ENCODE data around the gene TNFAIP8L3.
"Not testable (repeated sequence)": the region's sequence is repeated elsewhere in the genome, so short reads cannot be mapped to it uniquely, and the experiment has no call there.

The TNFAIP8L3 gene

GRCh38 chr15:51051776-51052175 lies 42.9 kb downstream of the TNFAIP8L3 start:
- DNase-seq = no peak

GRCh38 chr15:51049081-51049480 lies 45.6 kb downstream of the TNFAIP8L3 start:
- no peak for DNase-seq

GRCh38 chr15:51048308-51048707 lies 46.4 kb downstream of the TNFAIP8L3 start:
- DNase-seq = no peak

DNA sequence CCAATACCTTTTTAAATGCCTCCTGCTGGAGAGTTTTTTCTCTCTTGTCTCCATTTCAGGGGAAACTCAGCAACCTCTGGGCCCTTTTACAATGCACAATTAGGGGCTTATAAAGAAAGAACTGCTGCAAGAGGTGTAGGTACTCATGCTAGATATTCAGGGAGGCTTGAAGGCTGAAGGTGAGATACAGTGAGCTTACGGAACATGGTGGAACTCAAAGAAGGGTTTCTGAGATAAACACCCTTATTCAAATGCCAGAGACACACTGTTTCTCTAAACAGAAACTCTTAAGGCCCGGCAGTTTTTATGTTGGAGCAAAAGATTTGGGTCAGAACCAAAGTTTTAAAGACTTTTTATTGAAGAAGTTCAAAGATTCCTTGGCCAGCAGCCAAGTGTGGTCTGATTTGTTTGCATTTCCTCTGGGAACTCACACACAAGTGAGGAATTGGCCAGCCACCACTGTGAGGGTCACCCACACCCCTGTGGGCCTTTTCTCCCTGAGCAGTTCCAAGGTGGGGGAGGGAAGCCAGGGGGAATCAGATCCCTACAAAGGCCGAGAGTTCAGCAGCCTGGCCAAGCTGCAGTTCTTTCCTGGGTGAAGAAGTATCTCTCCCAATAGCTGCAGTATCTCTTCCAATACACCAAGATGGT lies 47.8 kb downstream of the TNFAIP8L3 start:
- peak; percentile 35 for DNase-seq

DNA sequence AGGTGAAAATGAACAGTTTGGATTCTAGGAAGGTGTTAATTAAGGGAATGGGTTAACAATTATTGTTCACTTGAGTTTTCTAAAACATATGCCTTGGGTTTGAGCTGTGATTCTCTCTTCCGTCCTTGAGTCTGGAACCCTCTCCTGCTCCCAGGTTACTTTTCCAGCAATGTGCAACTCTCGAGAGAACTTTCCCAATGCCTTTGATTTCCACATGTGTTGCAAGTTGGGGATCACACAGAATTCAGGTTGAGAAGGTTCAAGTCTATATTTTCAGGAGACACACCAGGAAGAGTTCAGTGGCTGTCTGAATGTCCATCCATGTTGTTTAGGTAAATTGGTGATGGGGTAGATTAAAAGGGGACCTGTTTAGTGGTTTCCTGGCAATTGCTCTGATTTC lies 48.7 kb downstream of the TNFAIP8L3 start:
- DNase-seq = no peak

DNA sequence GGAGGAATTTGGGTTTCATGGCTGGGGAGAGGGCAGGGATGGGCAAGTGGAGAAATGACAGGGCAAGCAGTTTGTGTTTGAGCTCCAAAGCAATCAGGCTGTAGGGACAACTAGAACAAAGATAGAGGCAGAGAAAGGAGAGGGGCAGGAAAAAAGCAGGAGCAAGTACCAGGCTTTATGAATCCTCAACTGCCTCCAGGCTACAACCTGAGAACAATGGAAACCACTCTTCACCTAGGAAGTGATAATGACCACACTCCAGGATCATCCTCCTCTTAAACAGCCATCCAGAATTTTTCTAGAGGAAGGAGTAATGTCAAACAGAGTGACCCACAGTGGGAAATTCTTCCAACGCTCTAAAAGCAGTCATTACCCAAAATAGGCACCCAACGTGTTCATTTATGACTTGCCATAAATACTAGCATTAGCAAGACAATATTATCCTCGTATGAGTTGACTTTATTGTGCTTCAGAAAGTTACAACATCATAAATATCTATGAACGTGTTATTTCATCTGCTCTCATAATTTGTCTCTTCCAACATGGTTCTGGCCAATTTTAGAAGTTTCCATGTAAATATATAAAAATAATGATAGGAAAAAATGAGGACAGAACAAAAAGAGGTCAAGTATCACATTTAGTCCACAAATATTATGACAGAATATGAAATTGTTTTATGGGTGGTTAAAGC lies 50.5 kb downstream of the TNFAIP8L3 start:
- DNase-seq = no peak

GRCh38 chr15:51038974-51039319 lies 55.8 kb downstream of the TNFAIP8L3 start:
- DNase-seq = no peak

DNA sequence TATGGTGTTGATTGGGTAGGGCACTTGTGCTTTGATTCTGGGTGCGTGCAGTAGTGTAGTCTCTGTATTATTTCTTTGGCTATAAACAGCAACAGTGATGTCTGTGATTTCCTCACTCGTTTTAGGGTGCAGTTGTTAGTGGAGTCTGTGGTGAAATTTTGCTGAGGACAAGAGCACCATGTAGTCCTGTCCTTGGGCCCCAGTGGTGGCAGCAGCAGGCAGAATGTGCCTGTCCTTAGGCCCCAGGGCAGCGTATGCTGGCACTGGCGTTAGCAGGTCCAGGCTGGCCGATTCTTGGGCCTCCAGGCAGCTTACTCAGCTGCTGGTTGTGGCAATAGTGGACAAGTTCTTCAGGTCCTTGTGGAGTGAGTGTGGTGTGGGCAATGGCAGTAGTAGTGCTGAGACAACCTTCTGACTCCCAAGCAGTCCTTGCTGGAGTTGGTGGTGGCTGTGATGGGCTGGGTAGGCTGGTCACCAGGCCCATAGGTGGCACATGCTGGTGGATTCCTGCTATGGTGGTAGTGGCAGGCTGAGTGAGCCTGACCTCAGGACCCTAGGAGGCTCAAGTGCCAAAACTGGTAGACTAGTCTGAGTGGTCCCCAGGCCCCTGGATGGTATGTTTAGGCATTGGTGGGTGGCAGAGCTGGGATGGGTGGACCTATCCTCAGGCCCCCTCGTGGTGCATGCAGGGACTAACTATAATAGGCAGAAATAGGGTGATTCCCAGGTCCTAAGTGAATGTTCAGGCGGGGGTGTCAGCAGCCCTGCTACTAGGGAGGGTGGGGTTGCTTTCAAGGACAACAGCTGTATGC lies 56.3 kb downstream of the TNFAIP8L3 start:
- DNase-seq = no peak

DNA sequence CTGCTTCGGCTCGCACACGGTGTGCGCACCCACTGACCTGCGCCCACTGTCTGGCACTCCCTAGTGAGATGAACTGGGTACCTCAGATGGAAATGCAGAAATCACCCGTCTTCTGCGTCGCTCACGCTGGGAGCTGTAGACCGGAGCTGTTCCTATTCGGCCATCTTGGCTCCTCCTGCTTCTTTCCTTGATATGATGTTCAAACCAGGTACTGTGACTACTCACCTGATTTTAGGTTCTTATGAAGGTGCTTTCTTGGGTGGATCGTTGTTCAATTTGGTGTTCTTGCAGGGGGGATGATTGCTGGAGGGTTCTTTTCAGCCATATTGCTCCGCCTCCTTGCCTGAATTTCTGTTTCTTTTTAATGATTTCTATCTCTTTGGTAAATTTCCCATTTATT lies 57.2 kb downstream of the TNFAIP8L3 start:
- not testable (repeated sequence) for DNase-seq

DNA sequence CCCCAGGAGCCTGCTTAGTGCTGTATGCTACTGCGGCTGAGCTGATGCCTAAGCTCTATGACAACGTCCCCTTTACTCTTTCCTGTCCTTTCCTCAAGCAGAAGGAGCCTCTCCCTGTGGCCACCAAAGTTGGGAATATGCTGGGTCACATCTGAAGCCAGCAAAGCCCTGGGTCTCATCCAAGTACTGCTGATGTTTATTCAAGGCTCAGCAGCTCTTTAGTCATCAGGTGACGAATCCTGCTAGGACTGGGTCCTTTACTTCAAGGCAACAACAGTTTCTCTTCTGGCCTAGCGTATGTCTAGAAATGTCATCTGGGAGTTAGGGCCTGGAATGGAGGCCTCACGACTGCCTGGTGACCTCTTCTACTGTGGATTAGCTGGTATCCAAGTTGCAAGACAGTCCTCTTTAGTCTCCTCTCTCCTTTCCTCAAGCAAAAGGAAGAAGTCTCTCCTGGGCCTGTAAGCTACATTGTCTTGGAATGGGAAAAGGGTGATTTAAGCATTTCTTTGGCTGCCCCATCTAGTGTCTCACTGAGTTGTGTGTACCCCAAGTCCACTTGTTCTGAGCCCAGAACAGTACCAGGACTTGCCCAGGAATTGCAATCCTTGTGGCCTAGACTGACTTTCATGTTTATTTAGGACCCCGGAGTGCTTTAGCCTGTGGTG lies 63.9 kb downstream of the TNFAIP8L3 start:
- peak; percentile 25 for DNase-seq

DNA sequence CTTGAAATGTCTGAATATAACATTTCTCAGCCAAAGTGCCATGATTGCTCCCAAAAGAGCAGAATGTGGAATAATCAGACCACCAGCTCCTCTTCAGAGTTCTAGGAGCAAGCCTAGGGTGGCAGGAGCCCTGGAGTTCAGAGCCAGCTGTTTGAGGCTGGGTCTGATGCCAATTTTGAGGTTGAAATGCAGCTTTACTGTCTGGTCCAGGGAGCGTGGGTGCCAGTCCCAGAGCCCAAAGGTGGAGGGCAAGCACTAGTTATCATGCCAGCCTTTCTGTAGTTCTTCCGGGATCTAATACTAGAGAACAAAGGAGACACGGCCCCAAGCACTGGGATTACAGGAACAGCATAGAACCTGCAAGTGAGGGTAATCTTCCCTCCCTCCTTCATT lies 69.3 kb downstream of the TNFAIP8L3 start:
- DNase-seq = no peak

DNA sequence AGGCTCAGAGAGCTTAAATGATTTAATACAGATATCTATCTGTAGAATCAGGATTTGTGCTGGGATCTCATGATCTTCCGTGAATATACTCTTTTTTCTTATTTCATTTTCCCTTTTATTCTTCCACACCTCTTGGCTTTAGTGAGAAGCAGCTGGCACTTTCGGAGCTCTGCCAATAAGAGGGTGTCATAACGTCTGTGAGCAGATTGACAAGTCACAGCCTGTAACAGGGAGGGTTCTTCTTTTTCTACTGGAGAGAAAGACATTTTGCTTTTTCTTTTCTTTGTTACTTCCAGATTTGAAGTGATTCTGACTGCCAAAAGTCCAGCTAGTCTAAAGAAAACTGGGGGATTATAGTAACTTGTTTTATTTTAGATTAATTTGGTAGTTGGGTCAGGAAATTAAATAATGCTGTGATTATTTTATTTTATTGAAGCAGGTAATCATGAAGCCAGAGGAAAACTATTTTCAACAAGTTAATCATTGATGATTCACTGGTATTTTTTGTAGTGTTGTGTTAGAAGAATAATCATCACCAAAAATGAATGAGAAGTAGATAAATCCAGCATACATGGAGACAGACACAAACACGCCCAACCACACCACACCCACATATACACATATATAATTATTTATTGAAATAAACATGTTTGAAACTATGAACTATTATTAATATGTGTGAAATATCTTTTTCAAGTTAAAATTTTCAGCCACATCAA lies 69.8 kb downstream of the TNFAIP8L3 start:
- no peak for DNase-seq

GRCh38 chr15:51023499-51023898 lies 71.2 kb downstream of the TNFAIP8L3 start:
- DNase-seq = no peak

- no peak for DNase-seq
Measured at GRCh38 chr15:51022206-51022605, 72.5 kb downstream of the TNFAIP8L3 start.

DNA sequence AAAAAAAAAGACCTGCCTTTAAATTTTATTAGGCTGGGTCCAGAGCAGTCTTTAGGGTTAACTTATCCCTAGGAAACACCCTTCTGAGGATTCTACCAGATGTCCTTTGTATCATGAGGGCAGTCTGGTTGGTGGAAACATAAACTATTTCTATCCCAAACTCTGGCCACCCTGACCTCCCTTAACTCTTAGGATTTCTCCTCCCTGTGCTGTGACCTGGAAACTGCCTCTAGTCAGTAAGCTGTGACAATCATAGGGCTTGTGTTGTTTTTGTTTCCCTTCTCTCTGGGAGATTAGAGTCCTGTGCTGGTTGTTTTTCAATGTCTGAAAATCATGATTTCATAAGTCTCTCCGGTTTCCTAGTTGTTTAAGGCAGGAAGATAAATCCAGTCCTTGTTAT lies 78.1 kb downstream of the TNFAIP8L3 start:
- no peak for DNase-seq

GRCh38 chr15:51011212-51011611 lies 83.5 kb downstream of the TNFAIP8L3 start:
- DNase-seq = no peak

DNA sequence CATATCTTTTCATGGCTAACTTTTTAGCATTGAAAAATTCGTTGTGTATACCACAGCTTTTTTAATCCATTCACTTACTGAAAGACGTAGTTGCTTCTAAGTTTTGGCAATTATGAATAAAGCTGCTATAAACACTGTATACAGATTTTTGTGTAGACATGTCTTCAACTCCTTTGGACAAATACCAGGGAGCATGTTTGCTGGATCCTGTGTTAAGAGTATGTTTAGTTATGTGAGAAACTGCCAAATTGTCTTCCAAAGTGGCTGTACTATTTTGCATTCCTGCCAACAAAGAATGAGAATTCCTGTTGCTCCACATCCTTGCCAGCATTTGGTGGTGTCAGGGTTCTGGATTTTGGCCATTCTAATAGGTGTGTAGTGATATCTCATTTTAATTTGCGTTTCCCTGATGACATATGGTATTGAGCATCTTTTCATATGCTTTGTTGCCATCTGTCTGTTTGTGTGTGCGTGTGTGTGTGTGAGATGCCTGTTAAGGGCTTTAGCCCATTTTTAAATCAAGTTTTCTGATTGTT lies 87.5 kb downstream of the TNFAIP8L3 start:
- DNase-seq = no peak
